PC-3 (cell line): Measurements from ENCODE around the gene EMC8. TPM values are rescaled to one million over a fixed set of nuclear protein-coding genes. Genes with fewer than 3 reads are reported as not detected.

Experiments used
- ATAC-seq: fragments of 200-7000 bp; cut with Tn5 transposase; 2 replicates; pipeline ENCODE4 v1.9.1; 2020; ENCODE audit warnings: mild to moderate bottlenecking, moderate library complexity
- Bru-seq: library from RNA; stranded (reverse); fragments of 400-500 nt; gene quantifications from one replicate; lab custom pipeline; 2021; lab: Mats Ljungman, UMichigan
- BruChase-seq, 2 experiments: library from RNA; stranded (reverse); fragments of 400-500 nt; gene quantifications; one replicate each; lab custom pipeline; 2021; lab: Mats Ljungman, UMichigan
- BruUV-seq: library from RNA; stranded (reverse); fragments of 400-500 nt; replicated peaks from 2 replicates; lab custom pipeline; 2021; lab: Mats Ljungman, UMichigan
- CTCF ChIA-PET: fragments of 300-600 bp; sonication (Branson Sonifier 250); formaldehyde crosslinking; loops from one replicate; lab custom pipeline; 2022; ENCODE audit warnings: antibody characterized with exemption; lab: Charles Lee
- POLR2A ChIA-PET: fragments of 300-600 bp; sonication (Branson Sonifier 250); formaldehyde crosslinking; loops from one replicate; lab custom pipeline; 2022; ENCODE audit warnings: antibody characterized with exemption; ENCODE audit not compliant: unreplicated experiment; lab: Charles Lee
- DNase-seq: peaks from one replicate; pipeline ENCODE4 v3.0.0-alpha.2; 2015
- H2AFZ ChIP-seq: fragments of 300-600 bp; sonication (generic); 2 replicates; pipeline ENCODE4 v1.6.0; 2016; ENCODE audit warnings: antibody characterized with exemption, low read length
- H3F3A ChIP-seq: fragments of 300-600 bp; sonication (generic); one replicate; pipeline ENCODE4 v1.6.0; 2017; ENCODE audit warnings: antibody characterized with exemption, low read length, control low read depth, mild to moderate bottlenecking; ENCODE audit not compliant: unreplicated experiment
- H3K27ac ChIP-seq: fragments of 300-600 bp; sonication (generic); 2 replicates; pipeline ENCODE4 v1.5.1; 2016; ENCODE audit warnings: mild to moderate bottlenecking, low read length
- H3K27me3 ChIP-seq: fragments of 300-600 bp; sonication (generic); 2 replicates; pipeline ENCODE4 v1.6.1; 2016; ENCODE audit warnings: low read length, mixed read lengths
- H3K36me3 ChIP-seq: fragments of 300-600 bp; sonication (generic); 2 replicates; pipeline ENCODE4 v1.6.1; 2016; ENCODE audit warnings: low read depth, mixed run types, low read length, mixed read lengths
- H3K4me1 ChIP-seq: fragments of 300-600 bp; sonication (generic); 2 replicates; pipeline ENCODE4 v1.5.1; 2016; ENCODE audit warnings: low read length; ENCODE audit not compliant: insufficient read depth
- H3K4me2 ChIP-seq: fragments of 300-600 bp; sonication (generic); 2 replicates; pipeline ENCODE4 v1.6.0; 2016; ENCODE audit warnings: low read length
- H3K4me3 ChIP-seq: fragments of 300-600 bp; sonication (generic); 2 replicates; pipeline ENCODE4 v1.5.1; 2016; ENCODE audit warnings: mild to moderate bottlenecking, low read length, mixed read lengths
- H3K79me2 ChIP-seq: fragments of 300-600 bp; sonication (generic); 2 replicates; pipeline ENCODE4 v1.6.1; 2017; ENCODE audit warnings: low read length, mixed read lengths
- H3K9ac ChIP-seq: fragments of 300-600 bp; sonication (generic); 2 replicates; pipeline ENCODE4 v1.6.0; 2016; ENCODE audit warnings: mild to moderate bottlenecking, low read length
- H3K9me2 ChIP-seq: fragments of 300-600 bp; sonication (generic); replicated peaks from 2 replicates; pipeline ENCODE4 v1.6.1; 2016; ENCODE audit warnings: mixed run types, low read length, mixed read lengths
- H3K9me3 ChIP-seq: fragments of 300-600 bp; sonication (generic); 2 replicates; pipeline ENCODE4 v1.6.1; 2016; ENCODE audit warnings: low read length, mixed read lengths
- H4K20me1 ChIP-seq: fragments of 300-600 bp; sonication (generic); 2 replicates; pipeline ENCODE4 v1.6.1; 2016; ENCODE audit warnings: low read length, mixed read lengths
- CTCF ChIP-seq: fragments of 300-600 bp; sonication (generic); conservative IDR thresholded peaks from 2 replicates; pipeline ENCODE4 v1.5.1; 2017; ENCODE audit warnings: antibody characterized with exemption, low read depth, mild to moderate bottlenecking, low read length
- EZH2 ChIP-seq: fragments of 300-600 bp; sonication (generic); IDR thresholded peaks from one replicate; pipeline ENCODE4 v1.6.1; 2017; ENCODE audit warnings: antibody characterized with exemption, mild to moderate bottlenecking, low read length; ENCODE audit not compliant: unreplicated experiment
- EZH2phosphoT487 ChIP-seq: fragments of 300-600 bp; sonication (generic); IDR thresholded peaks from 2 replicates; pipeline ENCODE4 v1.6.1; 2018; ENCODE audit warnings: mild to moderate bottlenecking, antibody characterized with exemption, low read length, borderline replicate concordance
- intact Hi-C: fragments of 100-400 bp; cut with micrococcal nuclease; formaldehyde crosslinking; loops from 2 replicates; pipeline ENCODE4 v1.9.0; 2023
- long read RNA-seq: library from polyadenylated mRNA; unstranded; transcript quantifications from one replicate; pipeline ENCODE4 v2.0.0, GENCODE V29; 2021; ENCODE audit not compliant: unreplicated experiment
- total RNA-seq: library from RNA; depleted of rRNA; stranded (reverse); fragments of >200 nt; gene quantifications from 2 replicates; pipeline ENCODE4 v1.2.3, GENCODE V29; 2014; rRNA removed

Gene EMC8
- total RNA-seq = 42.6 and 46.1 TPM in 2 replicates
- percentile 67 among the genes with signal in this experiment for Bru-seq, nascent RNA
- percentile 76 among the genes with signal in this experiment for BruChase-seq, experiment 1, labeled RNA remaining after a 6-hour chase
- BruChase-seq, experiment 2, labeled RNA remaining after a 2-hour chase = percentile 69 among the genes with signal in this experiment
- long read RNA-seq, transcript EMC8-201 (5 exons, 1,962 nt) = major isoform, 53 of 82 reads
- long read RNA-seq, transcript EMC8-202 (4 exons, 1,935 nt) = minor isoform, 16 of 82 reads
- long read RNA-seq, transcript EMC8-205 (1 exons, 1,826 nt) = minor isoform, 6 of 82 reads
- long read RNA-seq, partial matches to known transcripts = 0 of 82 reads
- long read RNA-seq, other reads (novel, unspliced or antisense) = 7 of 82 reads

- intact Hi-C loops = no loop called here
- H3K27ac ChIP-seq = peak within 1 kb of the TSS; percentile 79
- no peaks in the 10 kb centered on the region for H3F3A ChIP-seq
- TF ChIP-seq CTCF = no peak
- no peak for TF ChIP-seq EZH2phosphoT487
- TF ChIP-seq EZH2 = no peak
- peak within 1 kb of the TSS; percentile 100 for H3K4me2 ChIP-seq
- peak within 1 kb of the TSS; percentile 73; the same call in 1 of the 2 replicates for H2AFZ ChIP-seq
- no TSS peak for BruUV-seq
- H3K9me2 ChIP-seq = no peaks in the 10 kb centered on the region
- H3K4me1 ChIP-seq = peaks cover 18% of the 10 kb centered on the region
- H3K79me2 ChIP-seq = peaks cover 90% of the 10 kb centered on the region
- CTCF ChIA-PET = no interaction called here
- H3K27me3 ChIP-seq = no peaks in the 10 kb centered on the region
- POLR2A ChIA-PET = no interaction called here
- H3K4me3 ChIP-seq = peak within 1 kb of the TSS; percentile 99
- peak within 1 kb of the TSS; percentile 99 for H3K9ac ChIP-seq
- DNase-seq = peak; percentile 86
- peak; percentile 94 for ATAC-seq
- peaks cover 36% of the 10 kb centered on the region for H4K20me1 ChIP-seq
- peaks cover 32% of the 10 kb centered on the region for H3K36me3 ChIP-seq
- no peaks in the 10 kb centered on the region for H3K9me3 ChIP-seq
These were observed at the start of gene EMC8, which contains the start of gene COX4I1 for GRCh38 chr16:85799497-85800320. TSS of gene EMC8 (minus strand) at chr16:85799544. CDS start at chr16:85799295, 249 bp downstream. TSS of gene COX4I1 (plus strand) at chr16:85799695. CDS start at chr16:85801206, 1,511 bp downstream.

- POLR2A ChIA-PET = no interaction called here
- Histone ChIP-seq H3F3A (no peaks in the 10 kb centered on the region), H3K9me3 (no peaks in the 10 kb centered on the region), H3K27me3 (peaks cover 71% of the 10 kb centered on the region), H3K9ac (no peak overlapping the region), H3K27ac (no peak overlapping the region), H3K4me3 (no peak overlapping the region), H3K9me2 (no peaks in the 10 kb centered on the region), H3K4me1 (no peaks in the 10 kb centered on the region), H3K36me3 (no peaks in the 10 kb centered on the region), H4K20me1 (no peaks in the 10 kb centered on the region), H3K79me2 (no peaks in the 10 kb centered on the region), H3K4me2 (no peak overlapping the region), H2AFZ (no peak overlapping the region)
- intact Hi-C loops = no loop called here
- CTCF ChIA-PET = no interaction called here
- no TSS peak for BruUV-seq
- DNase-seq (no peak), ATAC-seq (no peak)
- TF ChIP-seq EZH2phosphoT487 (no peak), CTCF (no peak), EZH2 (no peak)
These were observed 49.6 kb upstream of the EMC8 start for GRCh38 chr16:85848986-85849385.
